Peyer's patch (tissue), 4 donors: ENCODE data around the gene PRR33. TPM values are rescaled to one million over a fixed set of nuclear protein-coding genes. Genes with fewer than 3 reads are reported as not detected.
A peak's percentile ranks its signal among the peaks of the same experiment; 100 is the strongest.

Source experiments
- DNase-seq, 3 donors: peaks; one replicate each; pipeline ENCODE4 v3.0.0-alpha.2; 2017 to 2019
- H3K27ac ChIP-seq, 4 donors: fragments of 200-600 bp; sonication (generic); one replicate each; pipeline ENCODE4 v1.5.1; 2016 to 2019
- H3K27me3 ChIP-seq, 2 donors: fragments of 200-600 bp; sonication (generic); one replicate each; pipeline ENCODE4 v1.5.1; 2019
- H3K36me3 ChIP-seq, 3 donors: fragments of 200-600 bp; sonication (generic); one replicate each; pipeline ENCODE4 v1.5.1; 2016 to 2019
- H3K4me1 ChIP-seq, 4 donors: fragments of 200-600 bp; sonication (generic); one replicate each; pipeline ENCODE4 v1.5.1; 2016 to 2019
- H3K4me3 ChIP-seq, 4 donors: fragments of 200-600 bp; sonication (generic); 1 replicate in 3 of 4; 2 replicates in 1 of 4; pipeline ENCODE4 v1.5.1; 2016 to 2019; ENCODE audit warnings: mild to moderate bottlenecking in 1 of 4
- H3K9me3 ChIP-seq, 4 donors: fragments of 200-600 bp; sonication (generic); one replicate each; pipeline ENCODE4 v1.5.1; 2016 to 2019; ENCODE audit warnings: mild to moderate bottlenecking in 1 of 4
- POLR2A ChIP-seq, 2 donors: fragments of 450-650 bp; IDR thresholded peaks; one replicate each; pipeline ENCODE4 v1.5.1; 2017; ENCODE audit warnings: antibody characterized with exemption in 2 of 2, mild to moderate bottlenecking in 2 of 2, moderate library complexity in 2 of 2
- total RNA-seq, 4 donors: library from RNA; depleted of rRNA; stranded (reverse); fragments of >200 nt; gene quantifications; one replicate each; pipeline ENCODE4 v1.1.0, GENCODE V29; 2016
- TF ChIP-seq, protein P1 (sequence below), 6 experiments: fragments of 450-650 bp in 4 of 6; fragments of 200-600 bp in 2 of 6; sonication (generic) in 1 of 6; IDR thresholded peaks; one replicate each; pipeline ENCODE4 v1.5.1; 2017 to 2019; ENCODE audit warnings: antibody characterized with exemption in 6 of 6, mild to moderate bottlenecking in 3 of 6, moderate library complexity in 1 of 6

PRR33 gene
- total RNA-seq, 4 donors from 2014 or later, result not detected

DNA sequence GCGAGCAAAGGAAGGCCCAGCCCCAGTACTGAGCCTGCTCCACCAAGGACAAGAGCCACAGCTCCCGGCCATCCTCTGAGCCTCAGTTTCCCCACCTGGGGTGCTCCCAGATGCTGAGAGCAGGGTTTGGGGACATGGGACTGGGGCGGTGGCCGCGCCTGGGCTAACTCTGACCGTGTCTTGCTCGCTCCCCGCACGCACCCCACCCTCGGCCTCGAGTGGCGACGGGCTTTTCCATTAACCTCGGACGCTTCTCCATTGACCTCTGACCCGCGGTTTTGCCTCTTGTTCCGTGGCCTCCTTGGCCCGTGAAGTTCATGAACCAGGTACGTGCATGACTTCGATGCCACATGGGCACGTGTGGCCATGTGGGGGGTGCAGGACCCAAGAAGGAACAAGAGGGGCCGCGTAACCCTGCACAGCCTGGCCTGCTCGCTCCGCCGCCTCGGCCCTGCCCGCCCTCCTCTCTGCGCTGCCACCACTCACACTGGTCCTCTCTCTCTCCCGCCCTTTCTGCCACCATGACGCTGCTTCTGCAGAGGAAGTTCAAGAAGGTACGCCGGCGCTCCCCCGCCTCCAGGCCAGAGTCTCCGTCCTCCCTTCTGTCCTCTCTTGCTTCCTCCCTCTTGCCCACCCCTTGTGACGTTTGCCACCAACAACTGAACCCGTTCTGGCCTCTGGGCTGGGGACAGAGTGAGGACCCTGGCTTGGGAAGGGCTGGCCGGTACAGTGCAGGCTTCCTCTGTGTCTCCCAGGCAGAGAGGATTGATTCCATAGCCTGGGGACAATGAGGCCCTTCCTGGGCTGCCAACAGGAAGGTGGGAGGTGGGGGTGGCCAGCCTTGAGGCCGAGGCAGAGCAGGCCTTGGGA lies 34.7 kb upstream of the PRR33 start:
- no peaks in the 10 kb centered on the region for H3K9me3 ChIP-seq
- H3K36me3 ChIP-seq, result no peaks in the 10 kb centered on the region
- H3K4me3 ChIP-seq, result no peak overlapping the region
- peak in 1 of 3 donors; percentile 40 for DNase-seq
- no peaks in the 10 kb centered on the region for H3K4me1 ChIP-seq
- TF ChIP-seq POLR2A (IDR thresholded peaks at IDR 0.05), result no peak
- TF ChIP-seq, protein P1, sequence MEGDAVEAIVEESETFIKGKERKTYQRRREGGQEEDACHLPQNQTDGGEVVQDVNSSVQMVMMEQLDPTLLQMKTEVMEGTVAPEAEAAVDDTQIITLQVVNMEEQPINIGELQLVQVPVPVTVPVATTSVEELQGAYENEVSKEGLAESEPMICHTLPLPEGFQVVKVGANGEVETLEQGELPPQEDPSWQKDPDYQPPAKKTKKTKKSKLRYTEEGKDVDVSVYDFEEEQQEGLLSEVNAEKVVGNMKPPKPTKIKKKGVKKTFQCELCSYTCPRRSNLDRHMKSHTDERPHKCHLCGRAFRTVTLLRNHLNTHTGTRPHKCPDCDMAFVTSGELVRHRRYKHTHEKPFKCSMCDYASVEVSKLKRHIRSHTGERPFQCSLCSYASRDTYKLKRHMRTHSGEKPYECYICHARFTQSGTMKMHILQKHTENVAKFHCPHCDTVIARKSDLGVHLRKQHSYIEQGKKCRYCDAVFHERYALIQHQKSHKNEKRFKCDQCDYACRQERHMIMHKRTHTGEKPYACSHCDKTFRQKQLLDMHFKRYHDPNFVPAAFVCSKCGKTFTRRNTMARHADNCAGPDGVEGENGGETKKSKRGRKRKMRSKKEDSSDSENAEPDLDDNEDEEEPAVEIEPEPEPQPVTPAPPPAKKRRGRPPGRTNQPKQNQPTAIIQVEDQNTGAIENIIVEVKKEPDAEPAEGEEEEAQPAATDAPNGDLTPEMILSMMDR (IDR thresholded peaks at IDR 0.05), result no peak
- no peaks in the 10 kb centered on the region for H3K27me3 ChIP-seq
- no peak overlapping the region for H3K27ac ChIP-seq

DNA sequence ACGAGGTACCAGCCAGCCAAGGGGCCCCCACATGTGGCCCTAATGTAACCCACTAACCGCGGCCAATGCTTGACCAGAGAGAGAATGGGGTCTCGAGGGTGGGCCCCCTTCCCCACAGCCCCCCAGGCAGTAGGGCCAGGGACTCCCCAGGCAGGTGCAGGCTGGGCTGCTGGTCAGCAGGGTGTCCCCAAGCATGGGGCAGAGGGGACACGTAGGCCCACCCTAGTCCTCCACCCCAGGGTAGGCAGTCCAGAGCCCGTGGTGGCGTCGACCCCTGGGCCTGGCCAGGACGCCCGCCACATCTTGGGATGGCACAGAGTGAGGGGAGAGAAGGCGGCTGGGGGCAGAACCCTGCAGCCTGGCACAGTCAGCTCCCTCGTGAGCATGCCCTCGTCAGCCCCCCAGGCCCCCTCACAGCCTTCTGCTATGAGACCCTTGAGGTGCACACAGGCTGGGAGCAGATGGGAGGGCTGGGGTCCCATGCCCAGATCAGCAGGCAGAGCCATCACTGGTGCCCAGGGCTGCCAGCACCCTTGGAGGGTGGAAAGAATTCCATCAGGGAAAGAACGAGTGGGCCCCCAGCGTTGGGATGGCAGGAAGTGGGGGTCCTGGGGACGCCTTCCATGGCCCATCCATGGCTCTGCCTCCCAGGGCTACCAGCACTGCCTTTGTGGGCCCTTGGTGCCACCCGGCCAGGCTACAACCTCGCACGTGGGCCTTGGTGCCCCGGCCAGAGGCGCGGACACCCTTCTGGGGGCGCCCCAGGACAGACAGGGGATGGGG lies 33.9 kb upstream of the PRR33 start:
- Histone ChIP-seq H3K4me1 (peaks cover 0 to 5% (median 0%) of the 10 kb centered on the region in 4 donors), H3K27ac (no peak overlapping the region), H3K27me3 (no peaks in the 10 kb centered on the region), H3K9me3 (no peaks in the 10 kb centered on the region), H3K4me3 (no peak overlapping the region), H3K36me3 (no peaks in the 10 kb centered on the region)
- peak in 1 of 3 donors; percentile 40 for DNase-seq
- TF ChIP-seq POLR2A (IDR thresholded peaks at IDR 0.05), result no peak
- TF ChIP-seq, protein P1 (IDR thresholded peaks at IDR 0.05), result no peak

DNA sequence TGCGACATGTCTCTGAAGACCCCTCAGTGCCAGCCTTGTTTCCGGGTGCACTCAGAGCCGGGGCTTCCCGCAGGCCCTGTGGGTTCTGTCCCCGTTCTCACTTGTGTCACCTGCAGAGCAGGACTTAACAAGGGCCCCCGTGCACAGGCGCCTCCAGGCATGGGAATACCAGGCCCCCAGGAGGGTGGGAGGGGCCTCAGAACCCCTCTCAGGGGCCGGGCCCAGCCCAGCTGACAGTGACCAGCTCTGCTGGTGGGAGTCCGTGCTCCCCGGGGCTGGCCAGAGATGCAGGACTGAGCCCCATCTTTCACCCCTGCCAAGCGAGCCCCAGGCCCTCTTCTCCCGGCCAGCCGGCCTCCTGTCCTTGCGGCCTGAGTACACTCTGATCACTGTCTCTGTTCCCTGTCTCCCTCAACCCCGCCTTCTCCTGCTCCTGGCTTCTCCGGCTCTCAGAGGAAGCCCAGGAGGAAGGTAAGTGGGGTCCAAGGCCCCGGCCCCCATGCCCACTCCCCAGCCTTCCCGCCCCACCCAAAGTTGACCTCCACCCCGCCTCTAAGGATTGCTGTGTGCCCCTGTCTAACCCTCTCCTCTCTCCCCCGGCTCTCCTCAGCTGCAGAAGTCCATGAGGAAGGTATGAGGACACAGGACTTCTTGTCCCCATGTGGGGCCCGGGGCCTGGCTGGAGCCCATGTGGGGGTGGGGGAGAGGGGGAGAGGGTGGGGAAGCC lies 33.1 kb upstream of the PRR33 start:
- peak in 1 of 3 donors; percentile 41 for DNase-seq
- Histone ChIP-seq H3K4me1 (peaks cover 0 to 5% (median 0%) of the 10 kb centered on the region in 4 donors), H3K27me3 (no peaks in the 10 kb centered on the region), H3K36me3 (no peaks in the 10 kb centered on the region), H3K27ac (no peak overlapping the region), H3K9me3 (no peaks in the 10 kb centered on the region), H3K4me3 (no peak overlapping the region)
- TF ChIP-seq, protein P1 (IDR thresholded peaks at IDR 0.05), result no peak
- no peak for TF ChIP-seq POLR2A (IDR thresholded peaks at IDR 0.05)

DNA sequence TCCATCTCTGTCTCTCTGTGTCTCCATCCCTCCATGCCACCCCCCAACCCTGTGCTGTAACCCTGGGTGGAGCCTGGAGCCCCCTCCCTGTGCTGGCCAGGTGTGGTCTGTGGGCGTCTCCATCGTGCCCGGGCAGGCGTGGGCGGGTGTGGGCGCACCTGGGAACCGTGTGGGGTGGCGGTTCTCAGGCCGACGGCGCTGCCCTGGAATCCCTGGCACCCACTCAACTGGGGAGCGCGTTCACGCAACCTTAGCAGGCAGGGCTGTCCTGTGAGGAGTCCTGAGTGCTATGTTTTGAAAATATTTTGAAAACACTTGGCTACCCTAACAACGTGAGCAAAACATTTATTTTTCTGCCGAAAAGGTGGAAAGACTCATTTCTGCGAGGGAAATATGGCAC lies 32.5 kb upstream of the PRR33 start:
- H3K27ac ChIP-seq, result no peak overlapping the region

More for the DNA sequence above, 32.5 kb upstream of the PRR33 start:
- no peak for TF ChIP-seq POLR2A (IDR thresholded peaks at IDR 0.05)
- TF ChIP-seq, protein P1 (IDR thresholded peaks at IDR 0.05), result no peak
- DNase-seq, result no peak
- no peak overlapping the region for H3K4me3 ChIP-seq
- H3K36me3 ChIP-seq, result no peaks in the 10 kb centered on the region
- H3K9me3 ChIP-seq, result no peaks in the 10 kb centered on the region
- no peaks in the 10 kb centered on the region for H3K27me3 ChIP-seq
- peaks cover 0 to 5% (median 0%) of the 10 kb centered on the region in 4 donors for H3K4me1 ChIP-seq
